Tibial nerve (tissue), 4 donors: ENCODE data around the gene STN1.

Source experiments
- CTCF ChIP-seq, 5 experiments: fragments of 200-600 bp in 3 of 5; fragments of 450-650 bp in 2 of 5; sonication (generic) in 3 of 5; IDR thresholded peaks; one replicate each; pipeline ENCODE4 v1.5.1; 2016 to 2019; ENCODE audit warnings: antibody characterized with exemption in 5 of 5, mild to moderate bottlenecking in 3 of 5, moderate library complexity in 2 of 5
- EP300 ChIP-seq, 2 donors: sonication (generic); formaldehyde crosslinking; IDR thresholded peaks; one replicate each; pipeline ENCODE4 v1.6.1; 2017; ENCODE audit warnings: antibody characterized with exemption in 2 of 2, mild to moderate bottlenecking in 1 of 2
- POLR2A ChIP-seq, 2 donors: fragments of 450-650 bp; IDR thresholded peaks; one replicate each; pipeline ENCODE4 v1.6.1; 2017; ENCODE audit warnings: antibody characterized with exemption in 2 of 2, mild to moderate bottlenecking in 2 of 2, moderate library complexity in 2 of 2

- TF ChIP-seq EP300 (IDR thresholded peaks at IDR 0.05) (no peak), CTCF (IDR thresholded peaks at IDR 0.05) (no peak), POLR2A (IDR thresholded peaks at IDR 0.05) (no peak)
These were observed 78.5 kb downstream of the STN1 start for GRCh38 chr10:103839519-103839871.
